AG04450 (cell line): ENCODE data around the gene SIX3. TPM values are rescaled to one million over a fixed set of nuclear protein-coding genes. Genes with fewer than 3 reads are reported as not detected.

Source experiments
- CTCF ChIA-PET: fragments of 300-600, 350-600 bp; formaldehyde crosslinking; extraction: SDS; loops from one replicate; lab custom pipeline; 2022; ENCODE audit warnings: antibody characterized with exemption, inconsistent platforms; lab: Charles Lee
- POLR2A ChIA-PET: fragments of 350-600 bp; formaldehyde crosslinking; extraction: SDS; loops from one replicate; lab custom pipeline; 2021; ENCODE audit warnings: antibody characterized with exemption, inconsistent platforms; lab: Yijun Ruan, JAX
- DNase-seq: peaks from one replicate; pipeline ENCODE4 v3.0.0-alpha.2; 2011; ENCODE audit warnings: low read depth, low spot score
- H3K27ac ChIP-seq: one replicate; pipeline ENCODE4 v1.5.1; 2012; ENCODE audit warnings: low read depth, low read length, control low read depth
- H3K27me3 ChIP-seq: one replicate; pipeline ENCODE4 v1.6.0; 2012; ENCODE audit warnings: low read length; ENCODE audit not compliant: control insufficient read depth, insufficient read depth
- H3K4me3 ChIP-seq: 2 replicates; pipeline ENCODE4 v1.5.1; 2011; ENCODE audit warnings: mild to moderate bottlenecking, low read depth, low read length, control low read depth
- H3K9me3 ChIP-seq: 2 replicates; pipeline ENCODE4 v1.5.1; 2012; ENCODE audit warnings: low read length; ENCODE audit not compliant: control insufficient read depth, insufficient read depth
- polyA plus RNA-seq: library from polyadenylated mRNA; depleted of rRNA; stranded (reverse); fragments of >200 nt; gene quantifications from 2 replicates; pipeline ENCODE4 v1.2.3, GENCODE V29; 2011
- TF ChIP-seq, protein P1 (sequence below): IDR thresholded peaks from 2 replicates; pipeline ENCODE4 v1.5.1; 2011; ENCODE audit warnings: low read depth, low read length, control low read depth, inconsistent platforms

SIX3 gene
- polyA plus RNA-seq, 1 experiment, result not detected

DNA sequence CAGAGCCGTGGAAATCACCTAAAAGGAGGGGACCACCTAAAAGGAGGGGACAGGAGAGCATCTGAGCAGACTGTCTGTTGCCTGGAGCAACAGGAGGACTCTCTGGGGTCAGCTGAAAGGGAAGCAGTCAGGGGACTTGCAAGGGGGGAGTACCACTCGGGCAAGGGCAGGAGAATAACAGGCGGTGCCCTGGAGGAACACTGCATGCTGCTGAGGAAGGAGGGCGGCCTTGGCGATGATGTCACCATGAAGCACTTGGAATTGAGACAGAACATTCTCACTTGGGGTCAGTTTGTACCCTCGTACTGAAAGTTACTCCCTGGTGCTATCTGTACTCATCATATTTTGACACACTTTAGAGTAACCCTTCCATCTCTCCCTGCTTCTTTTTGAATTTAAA lies 18.4 kb downstream of the SIX3 start:
- Histone ChIP-seq H3K27ac (no peak overlapping the region), H3K4me3 (no peak overlapping the region), H3K9me3 (no peaks in the 10 kb centered on the region), H3K27me3 (peaks cover 24% of the 10 kb centered on the region)
- POLR2A ChIA-PET, result no interaction called here
- TF ChIP-seq, protein P1, sequence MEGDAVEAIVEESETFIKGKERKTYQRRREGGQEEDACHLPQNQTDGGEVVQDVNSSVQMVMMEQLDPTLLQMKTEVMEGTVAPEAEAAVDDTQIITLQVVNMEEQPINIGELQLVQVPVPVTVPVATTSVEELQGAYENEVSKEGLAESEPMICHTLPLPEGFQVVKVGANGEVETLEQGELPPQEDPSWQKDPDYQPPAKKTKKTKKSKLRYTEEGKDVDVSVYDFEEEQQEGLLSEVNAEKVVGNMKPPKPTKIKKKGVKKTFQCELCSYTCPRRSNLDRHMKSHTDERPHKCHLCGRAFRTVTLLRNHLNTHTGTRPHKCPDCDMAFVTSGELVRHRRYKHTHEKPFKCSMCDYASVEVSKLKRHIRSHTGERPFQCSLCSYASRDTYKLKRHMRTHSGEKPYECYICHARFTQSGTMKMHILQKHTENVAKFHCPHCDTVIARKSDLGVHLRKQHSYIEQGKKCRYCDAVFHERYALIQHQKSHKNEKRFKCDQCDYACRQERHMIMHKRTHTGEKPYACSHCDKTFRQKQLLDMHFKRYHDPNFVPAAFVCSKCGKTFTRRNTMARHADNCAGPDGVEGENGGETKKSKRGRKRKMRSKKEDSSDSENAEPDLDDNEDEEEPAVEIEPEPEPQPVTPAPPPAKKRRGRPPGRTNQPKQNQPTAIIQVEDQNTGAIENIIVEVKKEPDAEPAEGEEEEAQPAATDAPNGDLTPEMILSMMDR, result no peak
- CTCF ChIA-PET, result no interaction called here
- no peak for DNase-seq

DNA sequence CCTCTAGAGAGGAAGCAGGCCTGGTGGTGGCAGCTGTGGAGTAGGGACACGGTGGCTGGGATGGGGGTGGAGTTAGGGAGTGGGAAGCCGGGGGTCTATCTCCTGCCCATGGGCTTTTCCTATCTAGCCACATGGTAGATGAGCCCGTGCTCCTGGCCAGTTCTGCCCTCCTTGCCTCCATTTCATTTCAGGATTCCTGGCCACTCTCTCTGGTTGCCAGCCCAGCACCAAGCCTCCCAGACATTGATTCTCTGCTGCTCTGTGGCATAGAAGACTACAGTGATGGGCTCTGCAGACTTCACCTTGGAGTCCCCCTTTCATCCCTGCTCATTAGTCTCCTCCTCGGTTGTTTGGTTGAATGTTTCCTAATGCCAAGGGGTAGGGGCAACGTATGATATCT lies 19.4 kb downstream of the SIX3 start:
- Histone ChIP-seq H3K27me3 (peaks cover 16% of the 10 kb centered on the region), H3K27ac (no peak overlapping the region), H3K9me3 (no peaks in the 10 kb centered on the region), H3K4me3 (no peak overlapping the region)
- CTCF ChIA-PET, result no interaction called here
- TF ChIP-seq, protein P1, result no peak
- DNase-seq, result no peak
- POLR2A ChIA-PET, result no interaction called here

DNA sequence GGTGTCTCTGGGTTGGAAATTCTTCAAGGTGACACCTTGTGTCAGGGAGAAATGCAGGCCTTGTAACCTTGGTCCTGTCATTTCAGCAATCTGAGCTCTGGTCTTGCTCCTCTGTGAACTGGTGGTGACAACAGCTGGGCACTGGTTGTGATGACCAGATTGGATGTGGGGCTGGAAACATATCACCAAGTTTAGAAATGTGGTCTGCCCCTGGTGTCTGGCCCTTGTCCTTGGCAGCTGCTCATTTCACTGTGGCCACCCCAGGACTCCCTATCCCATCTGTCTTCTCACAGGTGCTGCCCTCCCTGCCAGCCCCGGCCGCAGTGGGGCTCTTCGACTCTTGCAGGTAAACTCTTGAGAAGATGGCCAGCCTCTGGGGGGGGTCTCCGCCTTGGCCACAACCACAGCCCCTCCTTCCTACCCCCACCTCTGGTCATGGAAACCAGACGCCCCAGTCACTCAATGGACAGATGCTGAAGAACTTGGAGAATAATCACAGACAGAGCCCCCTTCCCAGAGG lies 20.7 kb downstream of the SIX3 start:
- POLR2A ChIA-PET, result no interaction called here
- no peak overlapping the region for H3K27ac ChIP-seq
- no peak for DNase-seq
- H3K9me3 ChIP-seq, result no peaks in the 10 kb centered on the region
- CTCF ChIA-PET, result no interaction called here
- TF ChIP-seq, protein P1, result no peak
- no peak overlapping the region for H3K4me3 ChIP-seq
- peaks cover 20% of the 10 kb centered on the region for H3K27me3 ChIP-seq

DNA sequence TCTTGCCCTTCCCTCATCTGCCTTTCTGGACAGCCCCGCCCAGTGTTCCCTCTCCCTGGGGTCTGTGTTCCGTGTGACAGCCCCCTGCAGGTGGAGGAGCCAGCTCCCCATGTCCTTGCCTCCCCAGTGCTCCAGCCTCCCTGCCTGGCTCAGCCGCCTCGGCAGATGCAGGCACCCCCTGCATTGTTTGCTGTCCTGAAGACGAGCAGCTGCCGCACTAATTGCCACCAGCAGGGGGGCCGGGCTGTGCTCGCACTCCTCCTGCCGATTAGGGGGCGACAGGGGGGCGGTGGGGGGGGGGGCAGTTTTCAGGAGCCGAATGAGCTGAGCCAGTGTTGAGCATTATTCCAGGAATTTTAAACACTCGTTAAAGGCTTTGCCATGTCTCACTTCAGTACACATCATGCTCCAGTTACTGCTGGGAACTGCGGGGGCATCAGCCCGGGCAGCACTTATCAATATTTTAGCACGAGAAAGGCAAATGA lies 23.3 kb downstream of the SIX3 start:
- POLR2A ChIA-PET, result interaction anchor here (0.6 kb wide), 1 partner anchor 826 kb away, joined by 6 read pairs; no protein-coding TSS in a partner anchor
- Histone ChIP-seq H3K27ac (no peak overlapping the region), H3K27me3 (peaks cover 27% of the 10 kb centered on the region), H3K9me3 (no peaks in the 10 kb centered on the region), H3K4me3 (no peak overlapping the region)
- TF ChIP-seq, protein P1, result no peak
- CTCF ChIA-PET, result interaction anchor here (0.6 to 2.0 kb wide), 5 partner anchors 8 to 532 kb away, joined by 3 to 7 read pairs (median 4); no protein-coding TSS in a partner anchor
- no peak for DNase-seq

DNA sequence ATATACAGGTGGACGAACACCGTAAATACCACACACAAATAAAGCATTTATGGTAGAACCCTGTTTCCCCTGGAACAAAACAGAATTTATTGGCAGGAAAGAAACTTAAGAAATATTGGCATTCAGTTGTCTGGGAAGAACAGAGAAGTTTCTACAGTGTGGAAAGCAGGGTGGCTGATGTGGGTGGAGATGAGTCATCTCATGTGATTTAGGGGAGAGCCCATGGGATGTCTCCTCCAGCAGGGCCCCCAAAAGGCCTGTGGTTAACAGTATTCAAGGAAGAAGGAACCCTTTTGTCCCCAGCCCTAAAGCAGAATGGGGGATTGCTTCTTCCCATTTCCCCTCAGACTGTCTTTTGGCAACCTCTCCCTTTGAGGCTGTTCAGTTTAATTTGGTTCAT lies 24.2 kb downstream of the SIX3 start:
- Histone ChIP-seq H3K9me3 (no peaks in the 10 kb centered on the region), H3K27me3 (peaks cover 27% of the 10 kb centered on the region), H3K4me3 (no peak overlapping the region), H3K27ac (no peak overlapping the region)
- DNase-seq, result no peak
- ChIA-PET CTCF (interaction anchor here (1.3 to 2.0 kb wide), 3 partner anchors 9 to 528 kb away, joined by 4 to 7 read pairs (median 5); no protein-coding TSS in a partner anchor), POLR2A (no interaction called here)
- TF ChIP-seq, protein P1, result no peak
